Central memory CD8-positive, alpha-beta T cell (primary cell): Measurements from ENCODE around the gene HSPB7.
"Not testable (repeated sequence)": the region's sequence is repeated elsewhere in the genome, so short reads cannot be mapped to it uniquely, and the experiment has no call there.

Source experiments
- ATAC-seq: fragments of 150-1000 bp; cut with Tn5 transposase; replicated peaks from 2 replicates; pipeline ENCODE4 v1.10.0; 2022; ENCODE audit warnings: mild to moderate bottlenecking, moderate FRiP score, moderate number of reproducible peaks; ENCODE audit not compliant: poor library complexity, severe bottlenecking; ENCODE audit errors: extremely low read depth
- DNase-seq, 2 donors: peaks; one replicate each; pipeline ENCODE4 v3.0.0; 2021; ENCODE audit warnings: low spot score in 2 of 2
- H3K27ac Mint-ChIP-seq: one replicate; pipeline ENCODE4 v1.8.0; 2022; ENCODE audit warnings: low read depth, mild to moderate bottlenecking, moderate library complexity, mixed read lengths
- H3K27me3 Mint-ChIP-seq: one replicate; pipeline ENCODE4 v1.8.0; 2022; ENCODE audit warnings: mixed read lengths
- H3K36me3 Mint-ChIP-seq: one replicate; pipeline ENCODE4 v1.8.0; 2022; ENCODE audit warnings: mild to moderate bottlenecking, moderate library complexity, mixed read lengths; ENCODE audit not compliant: insufficient read depth
- H3K4me1 Mint-ChIP-seq: one replicate; pipeline ENCODE4 v1.8.0; 2022; ENCODE audit warnings: mixed read lengths
- H3K4me3 Mint-ChIP-seq: one replicate; pipeline ENCODE4 v1.8.0; 2022; ENCODE audit warnings: mild to moderate bottlenecking, moderate library complexity, mixed read lengths
- H3K9me3 Mint-ChIP-seq: one replicate; pipeline ENCODE4 v1.8.0; 2022; ENCODE audit warnings: mixed read lengths

The HSPB7 gene

DNA sequence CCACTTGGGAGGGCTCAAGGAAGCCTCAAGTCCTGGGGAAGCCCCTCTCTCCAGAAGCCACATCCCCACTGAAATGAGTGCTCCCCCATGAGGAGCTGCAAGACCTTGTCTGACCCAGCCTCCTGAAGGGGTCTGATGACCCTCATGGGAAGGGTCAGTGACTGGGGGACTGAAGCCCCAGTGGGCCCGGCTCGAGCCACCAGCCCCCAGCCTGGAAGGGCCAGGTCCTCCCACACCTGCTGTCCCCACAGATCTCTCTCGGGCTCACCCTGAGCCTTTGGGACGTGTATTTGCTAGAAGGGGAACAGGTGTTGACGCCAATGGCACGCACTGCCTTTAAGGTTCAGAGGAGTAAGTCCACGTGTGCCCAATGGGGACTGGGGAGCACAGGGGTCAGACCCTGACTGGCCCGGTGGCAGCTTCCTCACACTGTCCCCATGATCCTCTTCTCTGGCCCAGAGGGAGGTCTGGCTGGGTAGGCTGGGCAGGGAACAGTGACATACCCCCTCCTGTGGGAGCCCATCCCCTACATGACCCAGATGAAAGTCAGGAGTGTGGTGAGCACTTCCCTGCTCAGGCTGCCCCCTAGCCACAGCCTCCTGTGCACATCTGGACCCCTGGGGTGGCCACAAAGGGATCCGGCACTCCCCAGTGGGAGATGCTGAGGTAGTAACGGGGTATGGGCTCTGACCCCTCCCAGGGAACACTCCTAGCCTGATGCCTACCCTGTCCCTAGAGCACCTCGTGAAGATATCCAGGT is 26.2 kb downstream of the HSPB7 start:
- peaks cover 12% of the 10 kb centered on the region for H3K27me3 Mint-ChIP-seq
- ATAC-seq (no peak), DNase-seq (no peak)
- no peak overlapping the region for H3K27ac Mint-ChIP-seq
- H3K4me3 Mint-ChIP-seq = no peak overlapping the region
- H3K9me3 Mint-ChIP-seq = no peaks in the 10 kb centered on the region
- H3K4me1 Mint-ChIP-seq = no peaks in the 10 kb centered on the region
- peaks cover 1% of the 10 kb centered on the region for H3K36me3 Mint-ChIP-seq

GRCh38 chr1:15989776-15990175 is 28.1 kb downstream of the HSPB7 start:
- Mint-ChIP-seq H3K9me3 (no peaks in the 10 kb centered on the region), H3K27me3 (peaks cover 12% of the 10 kb centered on the region), H3K4me1 (no peaks in the 10 kb centered on the region), H3K36me3 (peaks cover 1% of the 10 kb centered on the region), H3K27ac (no peak overlapping the region), H3K4me3 (no peak overlapping the region)
- ATAC-seq (no peak), DNase-seq (no peak)

- Mint-ChIP-seq H3K27me3 (peaks cover 19% of the 10 kb centered on the region), H3K27ac (no peak overlapping the region), H3K4me3 (no peak overlapping the region), H3K9me3 (no peaks in the 10 kb centered on the region), H3K36me3 (peaks cover 1% of the 10 kb centered on the region), H3K4me1 (no peaks in the 10 kb centered on the region)
- DNase-seq (no peak), ATAC-seq (no peak)
Measured at GRCh38 chr1:15988856-15989736, 28.7 kb downstream of the HSPB7 start.

GRCh38 chr1:15985611-15986297 is 32.1 kb downstream of the HSPB7 start:
- H3K9me3 Mint-ChIP-seq = no peaks in the 10 kb centered on the region
- peaks cover 32% of the 10 kb centered on the region for H3K27me3 Mint-ChIP-seq
- H3K4me3 Mint-ChIP-seq = no peak overlapping the region
- H3K4me1 Mint-ChIP-seq = no peaks in the 10 kb centered on the region
- H3K36me3 Mint-ChIP-seq = no peaks in the 10 kb centered on the region
- DNase-seq (no peak), ATAC-seq (no peak)
- H3K27ac Mint-ChIP-seq = no peak overlapping the region

DNA sequence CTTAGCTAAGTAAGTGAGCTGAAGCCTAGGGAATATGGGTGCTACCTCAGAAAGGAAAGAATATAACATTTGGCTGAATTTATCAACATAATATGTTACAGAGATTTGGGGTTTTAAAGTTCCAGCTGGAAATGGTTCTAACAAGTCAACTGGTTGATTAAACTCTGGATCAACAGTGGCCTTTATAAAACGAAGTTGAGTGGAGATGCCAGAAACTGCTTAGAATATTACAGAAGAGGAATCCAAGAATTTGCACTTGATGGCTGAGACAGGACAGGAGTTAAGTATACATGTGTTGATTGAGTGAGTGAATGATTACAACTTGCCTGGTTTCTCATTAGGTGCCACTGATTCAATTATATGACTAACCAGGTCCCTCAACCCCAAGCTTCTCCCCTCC is 34.6 kb downstream of the HSPB7 start:
- H3K27ac Mint-ChIP-seq = no peak overlapping the region
- DNase-seq (no peak), ATAC-seq (no peak)
- H3K27me3 Mint-ChIP-seq = peaks cover 23% of the 10 kb centered on the region
- no peaks in the 10 kb centered on the region for H3K36me3 Mint-ChIP-seq
- H3K4me1 Mint-ChIP-seq = no peaks in the 10 kb centered on the region
- H3K9me3 Mint-ChIP-seq = no peaks in the 10 kb centered on the region
- no peak overlapping the region for H3K4me3 Mint-ChIP-seq

- no peak for DNase-seq
- Mint-ChIP-seq H3K9me3 (no peaks in the 10 kb centered on the region), H3K36me3 (peaks cover 1% of the 10 kb centered on the region), H3K4me1 (peaks cover 2% of the 10 kb centered on the region), H3K27me3 (peaks cover 23% of the 10 kb centered on the region), H3K4me3 (no peak overlapping the region), H3K27ac (no peak overlapping the region)
- no peak for ATAC-seq
Measured at GRCh38 chr1:15981679-15982078, 36.2 kb downstream of the HSPB7 start.

GRCh38 chr1:15977947-15978346 is 39.9 kb downstream of the HSPB7 start:
- not testable (repeated sequence) for H3K4me3 Mint-ChIP-seq, H3K27ac Mint-ChIP-seq, H3K27me3 Mint-ChIP-seq, ATAC-seq, H3K9me3 Mint-ChIP-seq, DNase-seq
- Mint-ChIP-seq H3K36me3 (peaks cover 12% of the 10 kb centered on the region), H3K4me1 (peaks cover 25% of the 10 kb centered on the region)

DNA sequence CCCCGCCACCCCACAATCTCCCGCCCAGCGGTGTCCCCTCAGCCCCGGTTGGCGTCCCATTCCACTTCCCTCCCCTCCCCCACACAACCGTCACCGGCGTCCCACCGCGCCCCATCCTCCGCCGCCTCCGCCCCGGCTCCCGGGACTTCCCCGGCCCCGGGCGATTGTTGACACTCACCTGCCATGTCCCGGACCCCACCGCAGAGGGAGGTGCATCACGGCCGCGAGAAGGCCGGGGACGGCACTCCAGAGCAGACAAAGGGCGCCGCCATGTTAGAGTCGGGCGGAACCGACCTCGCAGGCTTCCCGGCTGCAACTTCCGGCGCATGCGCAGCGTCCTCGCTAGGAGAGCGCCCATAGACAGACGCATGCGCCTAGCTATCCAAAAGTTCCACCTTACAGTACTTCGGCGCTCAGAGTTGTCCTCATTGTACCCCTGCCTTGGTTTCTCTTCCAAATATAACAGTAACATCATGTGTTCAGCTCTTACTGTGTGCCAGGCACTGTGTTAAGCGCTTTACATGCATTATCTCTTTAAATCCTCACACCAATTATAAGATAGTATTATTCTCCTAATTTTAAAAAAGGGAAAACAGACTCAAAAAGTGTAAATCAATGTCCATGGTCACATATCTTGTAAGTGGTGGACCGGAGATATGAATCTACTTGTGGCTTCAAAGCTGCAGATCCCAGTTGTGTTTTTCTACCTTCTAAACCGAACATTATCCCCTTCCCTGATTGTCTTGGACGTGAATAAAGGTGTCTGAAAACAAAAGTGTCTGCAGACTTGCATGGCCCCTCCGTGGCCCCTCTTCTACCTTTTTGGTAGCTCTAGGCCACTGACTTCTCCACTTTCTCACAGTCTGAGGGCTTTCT is 41.8 kb downstream of the HSPB7 start, which contains the start of gene ZBTB17:
Gene ZBTB17, minus strand, starts transcription at position 297 of the 876 bp plus-strand sequence. CDS start 27,606 bp downstream, outside the sequence.
- H3K36me3 Mint-ChIP-seq = peaks cover 18% of the 10 kb centered on the region
- H3K4me3 Mint-ChIP-seq = peak within 1 kb of the TSS; percentile 94
- H3K27ac Mint-ChIP-seq = peak within 1 kb of the TSS; percentile 90
- H3K27me3 Mint-ChIP-seq = no peaks in the 10 kb centered on the region
- no peaks in the 10 kb centered on the region for H3K9me3 Mint-ChIP-seq
- DNase-seq = peak; percentile 92 to 93
- peak; percentile 93 for ATAC-seq
- peaks cover 30% of the 10 kb centered on the region for H3K4me1 Mint-ChIP-seq

DNA sequence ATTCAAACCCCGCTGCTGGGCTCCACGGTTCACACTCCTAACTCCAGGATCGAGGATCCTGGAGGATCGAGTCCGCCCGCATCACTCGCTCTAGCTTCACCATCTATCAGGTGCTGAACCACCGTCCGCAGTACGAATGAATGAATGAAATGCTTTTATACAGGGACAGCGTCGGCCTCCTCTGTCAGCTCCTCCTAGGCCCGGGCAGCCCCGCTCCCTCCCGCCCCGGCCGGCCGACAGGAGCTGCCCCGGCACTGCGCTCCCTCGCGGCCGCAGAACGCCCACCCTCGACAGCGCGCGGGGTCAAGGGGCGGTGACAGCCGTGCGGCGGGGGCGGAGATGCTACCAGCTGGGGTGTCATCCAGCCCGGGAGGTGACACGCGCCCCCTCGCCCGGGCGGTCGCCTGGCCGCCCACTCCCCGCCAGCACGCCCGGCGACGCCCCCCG is 42.5 kb downstream of the HSPB7 start:
- peaks cover 19% of the 10 kb centered on the region for H3K36me3 Mint-ChIP-seq
- peaks cover 30% of the 10 kb centered on the region for H3K4me1 Mint-ChIP-seq
- H3K27me3 Mint-ChIP-seq = no peaks in the 10 kb centered on the region
- H3K4me3 Mint-ChIP-seq = peak overlapping the region; percentile 94
- ATAC-seq (peak; percentile 67), DNase-seq (peak in 1 of 2 donors; percentile 52)
- no peaks in the 10 kb centered on the region for H3K9me3 Mint-ChIP-seq
- H3K27ac Mint-ChIP-seq = peak overlapping the region; percentile 90

DNA sequence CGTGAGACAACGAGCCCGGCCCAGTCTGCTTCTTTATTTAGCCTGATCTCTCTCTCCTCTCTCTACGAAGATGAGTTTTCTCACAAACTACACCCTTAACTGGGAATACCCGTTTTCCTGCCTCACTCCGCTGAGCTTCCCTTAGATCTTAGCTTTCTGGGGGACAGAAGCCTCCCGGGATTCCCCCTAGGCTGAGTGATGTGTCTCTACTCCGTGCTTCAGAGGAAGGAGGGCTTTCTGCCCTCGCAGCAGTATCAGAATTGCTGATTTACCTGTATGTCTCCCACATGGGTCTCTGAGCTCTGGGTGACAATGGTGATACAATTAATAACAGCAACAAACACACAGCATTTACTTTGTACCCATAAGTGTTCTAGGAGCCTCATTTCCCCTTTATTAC is 43.0 kb downstream of the HSPB7 start:
- Mint-ChIP-seq H3K36me3 (peaks cover 24% of the 10 kb centered on the region), H3K4me3 (peak overlapping the region; percentile 94), H3K9me3 (no peaks in the 10 kb centered on the region), H3K27ac (peak overlapping the region; percentile 90), H3K4me1 (peaks cover 30% of the 10 kb centered on the region), H3K27me3 (no peaks in the 10 kb centered on the region)
- no peak for ATAC-seq
- DNase-seq = no peak

- Mint-ChIP-seq H3K27ac (no peak overlapping the region), H3K36me3 (peaks cover 27% of the 10 kb centered on the region), H3K4me3 (no peak overlapping the region), H3K4me1 (peaks cover 30% of the 10 kb centered on the region), H3K9me3 (no peaks in the 10 kb centered on the region), H3K27me3 (no peaks in the 10 kb centered on the region)
- ATAC-seq = no peak
- DNase-seq = no peak
Measured at GRCh38 chr1:15973772-15974171, 44.1 kb downstream of the HSPB7 start.

DNA sequence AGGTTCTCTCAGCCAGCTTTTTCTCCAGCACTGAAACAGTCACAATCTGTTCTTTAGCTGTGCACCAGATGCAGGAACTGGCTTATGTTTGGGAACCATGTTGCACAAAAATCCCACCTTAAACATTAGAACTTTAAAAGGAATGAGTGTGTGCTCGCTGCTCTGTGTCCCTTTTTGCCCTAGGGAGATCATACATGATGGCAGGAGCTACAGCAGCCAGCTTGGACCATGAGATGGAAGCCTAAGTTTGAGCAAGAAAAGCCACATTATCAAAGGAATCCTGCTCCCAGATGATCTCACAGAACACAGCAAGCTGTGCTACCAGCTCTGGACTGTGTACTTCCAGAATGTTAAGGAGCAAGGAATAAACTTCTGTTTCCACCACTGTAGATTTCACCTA is 45.4 kb downstream of the HSPB7 start:
- Mint-ChIP-seq H3K4me3 (no peak overlapping the region), H3K9me3 (no peaks in the 10 kb centered on the region), H3K4me1 (peaks cover 41% of the 10 kb centered on the region), H3K27me3 (no peaks in the 10 kb centered on the region), H3K36me3 (peaks cover 32% of the 10 kb centered on the region), H3K27ac (no peak overlapping the region)
- DNase-seq (no peak), ATAC-seq (no peak)
